Measurements from ENCODE around the gene SOD1. TPM values are rescaled to one million over a fixed set of nuclear protein-coding genes. Genes with fewer than 3 reads are reported as not detected.

The SOD1 gene
- total RNA-seq, 1 experiment from 2014 or later = 288 TPM

DNA sequence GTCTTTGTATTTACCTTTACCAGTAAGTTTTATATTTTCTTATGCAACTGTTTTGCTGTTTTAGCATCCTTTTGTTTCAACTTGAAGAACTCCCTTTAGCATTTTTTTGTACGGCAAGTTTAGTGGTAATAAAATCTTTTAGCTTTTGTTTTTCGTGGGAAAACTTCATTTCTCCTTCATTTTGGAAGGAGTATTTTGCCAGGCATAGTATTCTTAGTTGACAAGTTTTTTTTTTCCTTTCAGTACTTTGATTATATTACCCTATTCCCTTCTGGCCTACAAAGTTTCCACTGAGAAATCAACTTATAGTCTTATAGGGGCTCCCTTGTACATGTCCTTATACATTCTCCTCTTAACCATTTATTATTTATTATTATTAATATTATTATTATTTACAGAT lies 22.6 kb upstream of the SOD1 start:
- POLR2A ChIA-PET (ENCODE audit: unreplicated experiment) = no interaction called here
- CTCF ChIA-PET = no interaction called here
- no TSS peak for BruUV-seq (replicated peaks)

DNA sequence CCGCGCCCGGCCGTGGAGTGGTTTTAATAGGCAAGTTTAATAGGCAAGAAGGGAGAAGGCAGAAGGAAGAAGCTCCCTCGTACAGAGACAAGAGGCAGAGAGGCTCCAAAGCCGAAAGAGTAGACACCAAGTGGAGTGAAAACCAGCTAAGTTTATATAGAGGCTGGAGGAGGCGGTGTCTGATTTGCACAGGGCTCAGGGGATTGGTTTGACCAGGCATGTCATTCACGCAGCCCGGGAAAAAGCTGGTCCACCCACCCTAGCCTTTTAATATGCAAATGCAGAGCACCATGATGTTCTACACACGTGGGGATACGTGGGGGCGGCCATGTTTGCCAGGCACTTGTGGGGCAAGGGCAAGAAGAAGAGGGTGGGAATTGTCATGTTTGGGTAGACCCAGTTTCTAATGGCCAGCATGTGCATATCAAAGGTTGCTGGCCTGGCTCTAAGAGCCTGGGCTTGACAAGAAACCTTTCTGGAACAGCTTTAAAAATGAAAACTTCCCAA lies 18.0 kb upstream of the SOD1 start:
- no peak for DNase-seq
- TF ChIP-seq, protein P1, sequence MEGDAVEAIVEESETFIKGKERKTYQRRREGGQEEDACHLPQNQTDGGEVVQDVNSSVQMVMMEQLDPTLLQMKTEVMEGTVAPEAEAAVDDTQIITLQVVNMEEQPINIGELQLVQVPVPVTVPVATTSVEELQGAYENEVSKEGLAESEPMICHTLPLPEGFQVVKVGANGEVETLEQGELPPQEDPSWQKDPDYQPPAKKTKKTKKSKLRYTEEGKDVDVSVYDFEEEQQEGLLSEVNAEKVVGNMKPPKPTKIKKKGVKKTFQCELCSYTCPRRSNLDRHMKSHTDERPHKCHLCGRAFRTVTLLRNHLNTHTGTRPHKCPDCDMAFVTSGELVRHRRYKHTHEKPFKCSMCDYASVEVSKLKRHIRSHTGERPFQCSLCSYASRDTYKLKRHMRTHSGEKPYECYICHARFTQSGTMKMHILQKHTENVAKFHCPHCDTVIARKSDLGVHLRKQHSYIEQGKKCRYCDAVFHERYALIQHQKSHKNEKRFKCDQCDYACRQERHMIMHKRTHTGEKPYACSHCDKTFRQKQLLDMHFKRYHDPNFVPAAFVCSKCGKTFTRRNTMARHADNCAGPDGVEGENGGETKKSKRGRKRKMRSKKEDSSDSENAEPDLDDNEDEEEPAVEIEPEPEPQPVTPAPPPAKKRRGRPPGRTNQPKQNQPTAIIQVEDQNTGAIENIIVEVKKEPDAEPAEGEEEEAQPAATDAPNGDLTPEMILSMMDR (conservative IDR thresholded peaks at IDR 0.05) = no peak
- TF ChIP-seq EZH2 (IDR thresholded peaks at IDR 0.05; ENCODE audit: low read depth) = no peak
- BruUV-seq (replicated peaks) = no TSS peak
- H2AFZ ChIP-seq = no peak overlapping the region
- no peaks in the 10 kb centered on the region for H3K79me2 ChIP-seq (ENCODE audit: low read depth)
- H3F3A ChIP-seq (ENCODE audit: insufficient read depth, low read depth) = no peaks in the 10 kb centered on the region
- no peaks in the 10 kb centered on the region for H3K27me3 ChIP-seq (ENCODE audit: insufficient read depth, low read depth)
- ChIA-PET POLR2A (ENCODE audit: unreplicated experiment) (no interaction called here), CTCF (no interaction called here)
- no peak overlapping the region for H3K4me2 ChIP-seq
- no peaks in the 10 kb centered on the region for H3K36me3 ChIP-seq (ENCODE audit: low read depth)
- intact Hi-C loops (cut with micrococcal nuclease; ENCODE audit: unreplicated experiment) = no loop called here
- H3K27ac ChIP-seq = no peak overlapping the region
- no peak overlapping the region for H3K4me3 ChIP-seq
- H3K4me1 ChIP-seq (replicated peaks; ENCODE audit: insufficient read depth) = no peaks in the 10 kb centered on the region
- no peaks in the 10 kb centered on the region for H3K9me2 ChIP-seq (ENCODE audit: insufficient read depth)
- no peaks in the 10 kb centered on the region for H3K9me3 ChIP-seq (ENCODE audit: insufficient read depth, low read depth)
- no peaks in the 10 kb centered on the region for H4K20me1 ChIP-seq (ENCODE audit: insufficient read depth)

More for the DNA sequence above, 22.6 kb upstream of the SOD1 start:
- intact Hi-C loops (cut with micrococcal nuclease; ENCODE audit: unreplicated experiment) = no loop called here
- Histone ChIP-seq H3K9me3 (ENCODE audit: insufficient read depth, low read depth) (no peaks in the 10 kb centered on the region), H3K27ac (no peak overlapping the region), H3K9me2 (ENCODE audit: insufficient read depth) (no peaks in the 10 kb centered on the region), H3K4me2 (no peak overlapping the region), H3K36me3 (ENCODE audit: low read depth) (no peaks in the 10 kb centered on the region), H3K27me3 (ENCODE audit: insufficient read depth, low read depth) (no peaks in the 10 kb centered on the region), H2AFZ (no peak overlapping the region), H3F3A (ENCODE audit: insufficient read depth, low read depth) (no peaks in the 10 kb centered on the region), H3K4me1 (replicated peaks; ENCODE audit: insufficient read depth) (no peaks in the 10 kb centered on the region), H3K4me3 (no peak overlapping the region), H4K20me1 (ENCODE audit: insufficient read depth) (no peaks in the 10 kb centered on the region), H3K79me2 (ENCODE audit: low read depth) (no peaks in the 10 kb centered on the region)
- no peak for DNase-seq
- TF ChIP-seq, protein P1 (conservative IDR thresholded peaks at IDR 0.05) = no peak
- no peak for TF ChIP-seq EZH2 (IDR thresholded peaks at IDR 0.05; ENCODE audit: low read depth)

DNA sequence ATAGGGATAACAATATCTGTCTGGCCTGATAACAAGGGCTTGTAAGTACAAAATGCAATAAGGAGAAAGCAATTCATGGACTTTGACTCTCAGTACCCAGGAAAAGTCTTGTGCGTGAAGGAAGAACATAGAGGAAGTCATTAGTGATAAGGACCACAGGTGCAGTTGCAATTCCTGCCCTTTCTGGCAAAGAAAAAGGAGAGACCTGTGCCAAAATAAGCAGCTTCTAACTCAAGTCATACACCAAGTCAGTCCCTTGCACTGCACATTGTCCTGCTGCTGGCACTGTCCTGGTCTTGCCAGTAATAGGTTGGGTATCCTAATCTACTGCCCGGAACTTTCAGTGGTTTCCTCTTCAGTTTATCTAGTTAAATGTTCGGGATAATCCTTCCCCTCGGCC lies 14.8 kb upstream of the SOD1 start:
- H2AFZ ChIP-seq = no peak overlapping the region
- no peak for DNase-seq
- H3F3A ChIP-seq (ENCODE audit: insufficient read depth, low read depth) = no peaks in the 10 kb centered on the region
- H3K9me3 ChIP-seq (ENCODE audit: insufficient read depth, low read depth) = no peaks in the 10 kb centered on the region
- ChIA-PET POLR2A (ENCODE audit: unreplicated experiment) (no interaction called here), CTCF (interaction anchor here (0.6 to 0.7 kb wide), 2 partner anchors 54 to 912 kb away, joined by 4 to 5 read pairs; no protein-coding TSS in a partner anchor)
- no peak overlapping the region for H3K4me3 ChIP-seq
- H3K4me1 ChIP-seq (replicated peaks; ENCODE audit: insufficient read depth) = no peaks in the 10 kb centered on the region
- no peaks in the 10 kb centered on the region for H3K36me3 ChIP-seq (ENCODE audit: low read depth)
- no peaks in the 10 kb centered on the region for H3K27me3 ChIP-seq (ENCODE audit: insufficient read depth, low read depth)
- intact Hi-C loops (cut with micrococcal nuclease; ENCODE audit: unreplicated experiment) = no loop called here
- no peaks in the 10 kb centered on the region for H3K79me2 ChIP-seq (ENCODE audit: low read depth)
- H3K27ac ChIP-seq = no peak overlapping the region
- H3K9me2 ChIP-seq (ENCODE audit: insufficient read depth) = no peaks in the 10 kb centered on the region
- H4K20me1 ChIP-seq (ENCODE audit: insufficient read depth) = no peaks in the 10 kb centered on the region
- TF ChIP-seq, protein P1 (conservative IDR thresholded peaks at IDR 0.05) = no peak
- no peak for TF ChIP-seq EZH2 (IDR thresholded peaks at IDR 0.05; ENCODE audit: low read depth)
- no TSS peak for BruUV-seq (replicated peaks)
- no peak overlapping the region for H3K4me2 ChIP-seq
